Measurements from ENCODE around the gene PSMG4.

Gene PSMG4

DNA sequence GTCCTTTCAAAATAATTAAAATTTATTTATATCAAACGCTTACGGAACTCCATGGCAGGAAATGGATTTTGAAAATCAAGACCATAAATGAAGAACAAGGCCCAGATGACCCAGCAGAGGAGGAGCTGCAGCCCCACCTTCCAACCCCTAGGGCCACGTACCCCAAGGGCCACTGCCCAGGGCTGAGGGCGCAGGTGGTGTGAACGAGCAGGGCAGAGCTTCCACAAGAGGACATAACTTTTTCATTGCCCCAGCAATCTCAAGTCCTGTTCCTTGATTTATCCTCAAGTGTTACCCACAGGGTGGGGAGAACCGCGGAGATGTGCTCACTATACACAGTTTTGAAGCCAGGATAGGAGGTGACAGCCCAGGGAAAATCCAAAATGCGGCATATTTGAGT lies 42.8 kb downstream of the PSMG4 start:
- no peaks in the 10 kb centered on the region for H3K4me1 ChIP-seq (ENCODE audit: insufficient read depth, low read length)
- H3K9me3 ChIP-seq (ENCODE audit: control insufficient read depth, insufficient read depth, low read length): peaks cover 2% of the 10 kb centered on the region; the same call in 1 of the 2 replicates
- no peak overlapping the region for H3K9ac ChIP-seq (ENCODE audit: low read depth, low read length)
- no peaks in the 10 kb centered on the region; the same call in 1 of the 2 replicates for H3K36me3 ChIP-seq (ENCODE audit: insufficient read depth, low read length)

DNA sequence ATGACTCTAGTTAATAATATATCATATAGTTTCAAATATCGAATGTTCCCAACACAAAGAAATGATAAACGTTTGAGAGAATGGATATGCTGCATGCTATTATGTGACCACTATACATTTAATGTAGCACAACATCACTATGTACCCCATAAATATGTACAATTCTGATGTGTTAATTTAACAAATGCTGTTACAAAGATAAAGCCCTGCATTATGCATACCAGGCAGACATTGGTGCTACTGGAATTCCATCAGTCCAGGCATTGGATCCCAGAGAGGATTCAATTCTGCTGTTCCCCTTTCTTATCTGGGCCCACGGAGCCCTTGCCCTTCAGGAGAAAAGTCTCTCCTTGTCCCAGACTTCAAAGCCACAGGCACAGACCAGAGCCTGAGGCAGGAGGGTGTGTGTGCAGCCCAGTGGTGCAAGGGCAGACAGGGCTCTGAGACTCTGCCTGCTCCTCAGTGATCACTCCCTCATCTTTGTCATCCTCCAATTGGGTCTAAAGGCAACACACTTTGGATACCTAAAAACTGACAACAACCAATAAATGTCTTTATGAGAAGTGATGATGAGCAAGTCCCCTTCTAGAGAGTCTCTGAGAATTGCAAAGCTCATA lies 45.2 kb downstream of the PSMG4 start:
- Histone ChIP-seq H3K36me3 (ENCODE audit: insufficient read depth, low read length) (no peaks in the 10 kb centered on the region; the same call in 1 of the 2 replicates), H3K9me3 (ENCODE audit: control insufficient read depth, insufficient read depth, low read length) (peaks cover 2% of the 10 kb centered on the region; the same call in 1 of the 2 replicates), H3K9ac (ENCODE audit: low read depth, low read length) (no peak overlapping the region), H3K4me1 (ENCODE audit: insufficient read depth, low read length) (no peaks in the 10 kb centered on the region)

DNA sequence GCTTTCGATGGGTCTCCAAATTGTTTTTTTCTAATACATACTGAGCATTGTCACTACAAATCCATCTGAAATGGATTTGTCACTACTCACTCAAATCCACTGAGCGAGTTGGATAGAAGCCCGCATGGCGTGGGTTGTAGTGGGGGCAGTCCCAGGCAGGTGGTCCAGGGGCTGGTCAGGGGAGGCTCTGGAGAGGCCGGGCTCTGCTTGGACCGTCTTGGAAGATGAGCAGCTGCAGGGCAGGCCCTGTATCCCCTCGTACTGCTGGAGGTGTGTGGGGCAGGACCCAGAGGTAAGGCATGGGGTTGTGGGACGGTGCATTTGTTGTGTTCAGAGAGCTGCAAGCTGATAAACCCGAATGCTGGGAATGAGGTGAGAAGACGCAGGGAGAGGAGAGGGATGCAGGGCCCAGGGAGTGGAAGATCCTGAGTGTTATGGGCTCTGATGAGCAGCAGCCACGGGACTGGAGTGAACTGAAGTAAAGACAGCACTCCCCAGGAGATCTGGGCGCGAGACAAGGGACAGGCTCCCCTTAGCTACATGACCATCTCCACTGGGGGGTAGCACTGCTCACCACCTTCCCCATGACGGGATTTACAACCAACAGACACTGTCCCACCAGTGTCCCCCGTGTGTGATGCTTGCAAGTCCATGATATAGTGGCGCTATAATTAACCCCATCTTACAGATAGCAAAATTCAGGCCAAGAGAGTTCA lies 45.9 kb downstream of the PSMG4 start:
- no peaks in the 10 kb centered on the region; the same call in 1 of the 2 replicates for H3K36me3 ChIP-seq (ENCODE audit: insufficient read depth, low read length)
- H3K9me3 ChIP-seq (ENCODE audit: control insufficient read depth, insufficient read depth, low read length): peaks cover 2% of the 10 kb centered on the region; the same call in 1 of the 2 replicates
- no peak overlapping the region for H3K9ac ChIP-seq (ENCODE audit: low read depth, low read length)
- no peaks in the 10 kb centered on the region for H3K4me1 ChIP-seq (ENCODE audit: insufficient read depth, low read length)

DNA sequence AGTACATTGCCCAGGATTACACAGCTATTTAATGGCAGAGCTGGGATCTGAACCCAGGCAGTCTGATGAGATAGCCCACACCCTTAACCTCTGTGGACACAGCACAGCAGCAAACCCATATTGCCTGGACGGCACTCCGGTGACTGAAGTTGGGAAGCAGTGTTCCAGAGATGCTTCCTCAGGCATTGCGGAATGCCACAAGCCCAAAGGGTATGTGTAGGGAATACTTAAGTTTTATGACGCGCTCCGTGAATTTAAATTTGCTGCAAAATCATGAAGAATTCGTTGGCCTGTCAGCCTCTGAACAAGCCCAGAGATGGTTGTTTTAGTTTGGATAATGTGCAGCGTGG lies 46.4 kb downstream of the PSMG4 start:
- no peak overlapping the region for H3K9ac ChIP-seq (ENCODE audit: low read depth, low read length)
- H3K4me1 ChIP-seq (ENCODE audit: insufficient read depth, low read length): no peaks in the 10 kb centered on the region
- no peaks in the 10 kb centered on the region; the same call in 1 of the 2 replicates for H3K36me3 ChIP-seq (ENCODE audit: insufficient read depth, low read length)
- H3K9me3 ChIP-seq (ENCODE audit: control insufficient read depth, insufficient read depth, low read length): peaks cover 2% of the 10 kb centered on the region; the same call in 1 of the 2 replicates

DNA sequence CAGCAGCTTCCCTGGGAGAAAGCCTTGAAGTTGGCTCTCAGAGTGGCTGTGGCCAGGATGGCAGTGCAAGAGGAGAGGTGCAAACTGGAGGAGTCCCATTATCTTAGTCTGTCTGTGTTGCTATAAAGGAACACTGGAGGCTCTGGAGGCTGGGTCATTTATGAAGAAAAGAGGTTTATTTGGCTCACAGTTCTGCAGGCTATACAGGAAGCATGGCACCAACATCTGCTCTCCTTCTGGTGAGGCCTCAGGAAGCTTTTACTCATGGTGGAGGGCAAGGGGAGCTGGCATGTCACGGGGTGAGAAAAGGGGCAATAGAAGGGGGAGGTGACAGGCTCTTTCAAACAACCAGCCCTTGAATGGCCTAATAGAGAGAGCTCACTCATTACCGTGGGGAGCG lies 47.1 kb downstream of the PSMG4 start:
- Histone ChIP-seq H3K9ac (ENCODE audit: low read depth, low read length) (no peak overlapping the region), H3K9me3 (ENCODE audit: control insufficient read depth, insufficient read depth, low read length) (peaks cover 2% of the 10 kb centered on the region; the same call in 1 of the 2 replicates), H3K4me1 (ENCODE audit: insufficient read depth, low read length) (no peaks in the 10 kb centered on the region), H3K36me3 (ENCODE audit: insufficient read depth, low read length) (no peaks in the 10 kb centered on the region; the same call in 1 of the 2 replicates)

DNA sequence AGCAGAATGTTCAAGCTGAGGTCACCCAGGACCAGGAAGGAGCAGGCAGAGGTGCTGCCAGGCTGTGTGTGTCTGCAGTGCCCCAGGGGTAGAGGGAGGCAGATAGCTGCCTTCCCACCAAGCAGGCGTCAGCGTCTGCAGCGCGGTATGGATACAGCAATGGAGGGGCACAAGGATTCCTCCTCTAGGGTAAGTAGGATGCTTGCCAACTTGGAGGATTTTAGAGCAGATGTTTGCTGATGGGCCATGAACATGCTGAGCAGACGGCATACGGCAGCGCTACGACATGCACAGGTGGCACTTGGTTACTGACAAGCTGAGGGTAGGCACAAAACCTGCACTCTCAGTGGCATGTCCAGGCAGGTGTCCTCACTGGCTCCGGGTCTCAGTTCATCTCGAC lies 48.1 kb downstream of the PSMG4 start:
- H3K4me1 ChIP-seq (ENCODE audit: insufficient read depth, low read length): no peaks in the 10 kb centered on the region
- peaks cover 2% of the 10 kb centered on the region; the same call in 1 of the 2 replicates for H3K9me3 ChIP-seq (ENCODE audit: control insufficient read depth, insufficient read depth, low read length)
- no peak overlapping the region for H3K9ac ChIP-seq (ENCODE audit: low read depth, low read length)
- H3K36me3 ChIP-seq (ENCODE audit: insufficient read depth, low read length): no peaks in the 10 kb centered on the region; the same call in 1 of the 2 replicates

DNA sequence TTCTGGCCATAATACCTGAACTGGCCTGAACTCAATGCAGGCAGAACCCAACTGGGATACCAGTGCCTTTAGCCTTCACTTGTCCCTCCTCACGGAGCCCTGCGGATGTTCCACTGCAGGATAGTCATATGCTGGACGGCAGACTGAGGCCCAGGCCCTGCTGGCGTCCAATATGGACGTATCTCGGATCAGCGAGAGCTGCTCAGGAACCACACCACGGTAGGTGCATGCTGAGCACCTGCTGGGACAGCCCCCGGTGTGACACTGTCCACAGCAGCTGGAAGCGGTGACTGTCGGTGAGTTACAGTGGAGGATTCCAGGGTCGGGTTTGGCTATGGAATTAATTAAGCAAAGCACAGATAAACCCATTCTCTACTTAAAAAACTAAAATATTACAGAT lies 48.7 kb downstream of the PSMG4 start:
- Histone ChIP-seq H3K4me1 (ENCODE audit: insufficient read depth, low read length) (no peaks in the 10 kb centered on the region), H3K9me3 (ENCODE audit: control insufficient read depth, insufficient read depth, low read length) (peaks cover 2% of the 10 kb centered on the region; the same call in 1 of the 2 replicates), H3K9ac (ENCODE audit: low read depth, low read length) (no peak overlapping the region), H3K36me3 (ENCODE audit: insufficient read depth, low read length) (no peaks in the 10 kb centered on the region; the same call in 1 of the 2 replicates)

DNA sequence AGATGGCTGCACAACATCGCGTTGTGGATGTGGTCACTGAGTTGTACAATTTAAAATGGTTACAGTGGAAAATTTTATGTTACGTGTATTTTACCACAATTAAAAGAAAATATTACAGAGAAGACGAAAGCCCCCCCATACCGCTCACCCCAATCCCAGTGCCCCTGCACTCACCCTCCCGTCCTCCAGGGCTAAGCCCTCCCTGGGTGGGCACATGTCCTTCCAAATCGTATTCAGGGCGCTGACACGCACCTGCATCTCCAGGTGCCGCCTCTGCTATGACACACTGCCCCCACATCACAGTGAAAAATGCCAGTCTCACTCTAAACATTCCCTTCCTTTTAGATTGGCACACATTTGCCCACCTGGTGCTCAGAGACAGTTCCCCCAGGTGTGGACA lies 49.4 kb downstream of the PSMG4 start:
- H3K9ac ChIP-seq (ENCODE audit: low read depth, low read length): no peak overlapping the region
- H3K4me1 ChIP-seq (ENCODE audit: insufficient read depth, low read length): no peaks in the 10 kb centered on the region
- H3K36me3 ChIP-seq (ENCODE audit: insufficient read depth, low read length): no peaks in the 10 kb centered on the region; the same call in 1 of the 2 replicates
- H3K9me3 ChIP-seq (ENCODE audit: control insufficient read depth, insufficient read depth, low read length): peaks cover 2% of the 10 kb centered on the region; the same call in 1 of the 2 replicates

DNA sequence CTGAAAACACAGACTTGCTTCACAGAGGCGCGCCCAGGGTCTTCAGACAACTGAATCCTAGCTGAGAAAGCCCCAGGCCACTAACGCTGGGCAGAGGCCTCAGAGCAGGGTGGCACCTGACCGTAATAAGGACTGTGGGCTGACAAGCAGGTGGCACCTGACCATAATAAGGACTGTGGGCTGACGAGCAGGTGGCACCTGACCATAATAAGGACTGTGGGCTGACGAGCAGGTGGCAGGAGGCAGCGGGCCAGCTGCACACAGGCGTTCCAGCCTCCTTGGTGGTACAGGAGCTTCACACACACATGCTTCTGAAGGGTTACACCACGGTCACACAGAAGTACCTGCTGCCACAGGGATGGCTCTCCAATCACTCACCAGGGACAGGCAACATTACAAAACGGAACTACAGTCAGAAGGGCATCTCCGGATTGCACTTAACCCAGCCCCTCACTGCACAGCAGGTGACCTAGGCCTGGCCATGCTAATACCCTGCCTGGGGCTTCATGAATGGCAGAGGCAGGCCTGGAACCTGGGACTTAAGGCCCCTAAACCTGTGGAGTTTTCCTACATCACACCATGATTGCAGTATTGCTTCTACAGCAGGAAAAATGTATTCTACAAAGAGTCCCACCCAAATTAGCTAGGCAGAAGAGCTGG lies 50.8 kb downstream of the PSMG4 start:
- Histone ChIP-seq H3K9ac (ENCODE audit: low read depth, low read length) (no peak overlapping the region), H3K4me1 (ENCODE audit: insufficient read depth, low read length) (no peaks in the 10 kb centered on the region)

DNA sequence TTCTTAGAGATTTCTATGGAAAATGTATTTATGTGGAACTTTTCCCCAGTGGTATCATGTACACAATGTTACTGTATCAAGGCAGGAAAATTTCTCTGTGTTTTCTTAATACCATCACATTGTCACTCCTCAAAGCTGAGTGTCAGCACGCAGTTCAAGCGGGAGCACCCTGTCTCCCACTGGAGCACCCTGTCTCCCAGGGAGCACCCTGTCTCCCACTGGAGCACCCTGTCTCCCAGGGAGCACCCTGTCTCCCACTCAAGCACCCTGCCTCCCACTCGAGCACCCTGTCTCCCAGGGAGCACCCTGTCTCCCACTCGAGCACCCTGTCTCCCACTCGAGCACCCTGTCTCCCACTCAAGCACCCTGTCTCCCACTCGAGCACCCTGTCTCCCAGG lies 51.3 kb downstream of the PSMG4 start:
- Histone ChIP-seq H3K9me3 (ENCODE audit: control insufficient read depth, insufficient read depth, low read length) (peaks cover 2% of the 10 kb centered on the region; the same call in 1 of the 2 replicates), H3K4me1 (ENCODE audit: insufficient read depth, low read length) (no peaks in the 10 kb centered on the region), H3K36me3 (ENCODE audit: insufficient read depth, low read length) (no peaks in the 10 kb centered on the region; the same call in 1 of the 2 replicates)

More for the DNA sequence above, 50.8 kb downstream of the PSMG4 start:
- H3K9me3 ChIP-seq (ENCODE audit: control insufficient read depth, insufficient read depth, low read length): peaks cover 2% of the 10 kb centered on the region; the same call in 1 of the 2 replicates
- H3K36me3 ChIP-seq (ENCODE audit: insufficient read depth, low read length): no peaks in the 10 kb centered on the region; the same call in 1 of the 2 replicates

DNA sequence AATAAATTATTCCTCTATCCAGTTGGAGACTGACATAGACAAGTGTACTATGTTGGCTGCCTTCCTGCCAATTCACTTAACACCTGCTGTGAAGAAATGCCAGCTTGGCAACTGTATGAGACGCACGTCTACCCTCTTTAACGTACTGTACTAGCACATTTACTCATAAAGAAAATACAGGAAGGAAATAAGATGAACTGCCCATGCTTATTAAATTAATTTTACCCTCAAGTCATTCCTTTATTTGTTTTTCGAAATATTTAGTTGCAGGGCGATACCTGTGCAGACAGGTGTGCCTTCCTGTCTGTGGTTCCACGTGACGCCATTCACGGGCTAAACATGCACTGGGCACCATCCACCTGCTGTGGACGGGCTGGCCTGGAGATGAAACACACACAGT lies 52.0 kb downstream of the PSMG4 start:
- no peaks in the 10 kb centered on the region for H3K4me1 ChIP-seq (ENCODE audit: insufficient read depth, low read length)
- no peaks in the 10 kb centered on the region for H3K36me3 ChIP-seq (ENCODE audit: insufficient read depth, low read length)
- H3K9ac ChIP-seq (ENCODE audit: low read depth, low read length): no peak overlapping the region
- peaks cover 2% of the 10 kb centered on the region; the same call in 1 of the 2 replicates for H3K9me3 ChIP-seq (ENCODE audit: control insufficient read depth, insufficient read depth, low read length)

More for the DNA sequence above, 51.3 kb downstream of the PSMG4 start:
- H3K9ac ChIP-seq (ENCODE audit: low read depth, low read length): no peak overlapping the region

DNA sequence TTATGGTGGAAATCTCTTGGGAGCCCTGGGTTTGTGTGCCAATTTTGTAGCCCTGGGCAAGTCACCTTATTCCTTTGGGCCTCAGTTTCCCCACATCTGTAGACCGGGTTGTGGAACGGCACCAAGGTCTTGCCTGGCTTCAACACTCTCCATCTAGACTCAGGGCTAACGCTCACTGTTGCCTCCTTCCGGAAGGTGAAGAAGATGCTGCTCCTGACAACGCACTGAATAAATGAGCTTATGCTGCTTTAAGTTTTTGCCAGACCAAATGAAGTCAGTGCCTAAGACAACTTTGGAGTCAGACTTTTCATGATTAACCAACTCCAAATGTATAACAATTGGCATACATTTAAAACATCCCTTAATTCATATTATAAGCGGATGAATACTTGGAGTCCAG lies 53.1 kb downstream of the PSMG4 start:
- H3K9ac ChIP-seq (ENCODE audit: low read depth, low read length): no peak overlapping the region
- H3K36me3 ChIP-seq (ENCODE audit: insufficient read depth, low read length): no peaks in the 10 kb centered on the region
- H3K9me3 ChIP-seq (ENCODE audit: control insufficient read depth, insufficient read depth, low read length): no peaks in the 10 kb centered on the region
- H3K4me1 ChIP-seq (ENCODE audit: insufficient read depth, low read length): no peaks in the 10 kb centered on the region

DNA sequence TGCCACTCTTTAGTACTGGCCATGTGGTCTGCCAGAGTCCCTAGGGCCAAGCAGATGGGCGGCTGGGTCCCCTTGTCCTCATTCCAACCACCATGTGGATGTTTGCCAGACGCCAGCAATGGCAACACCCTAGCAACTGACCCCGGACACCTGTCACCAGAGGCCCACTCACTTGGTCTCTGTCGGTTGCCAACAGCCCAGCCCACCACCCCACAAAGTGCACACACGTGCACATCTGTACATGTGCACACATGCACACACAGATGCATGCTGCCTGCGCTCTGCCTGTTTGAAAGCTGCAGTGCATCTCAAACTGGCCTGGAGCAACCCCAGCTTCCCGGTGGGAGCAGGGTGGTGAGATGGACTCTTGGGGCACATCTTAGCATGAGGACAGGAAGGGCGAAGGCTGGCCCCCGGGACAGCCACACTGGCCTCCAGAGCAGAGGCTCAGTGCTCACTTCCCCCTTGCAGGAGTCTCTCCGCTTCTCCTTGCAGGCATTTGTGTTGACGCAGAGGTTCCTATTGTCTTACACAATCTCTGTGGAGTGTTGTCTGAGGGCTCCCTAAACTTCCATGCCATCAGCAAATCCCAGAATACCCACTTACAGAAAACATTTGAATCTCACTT lies 54.0 kb downstream of the PSMG4 start:
- Histone ChIP-seq H3K9me3 (ENCODE audit: control insufficient read depth, insufficient read depth, low read length) (no peaks in the 10 kb centered on the region), H3K36me3 (ENCODE audit: insufficient read depth, low read length) (no peaks in the 10 kb centered on the region), H3K4me1 (ENCODE audit: insufficient read depth, low read length) (no peaks in the 10 kb centered on the region), H3K9ac (ENCODE audit: low read depth, low read length) (no peak overlapping the region)

DNA sequence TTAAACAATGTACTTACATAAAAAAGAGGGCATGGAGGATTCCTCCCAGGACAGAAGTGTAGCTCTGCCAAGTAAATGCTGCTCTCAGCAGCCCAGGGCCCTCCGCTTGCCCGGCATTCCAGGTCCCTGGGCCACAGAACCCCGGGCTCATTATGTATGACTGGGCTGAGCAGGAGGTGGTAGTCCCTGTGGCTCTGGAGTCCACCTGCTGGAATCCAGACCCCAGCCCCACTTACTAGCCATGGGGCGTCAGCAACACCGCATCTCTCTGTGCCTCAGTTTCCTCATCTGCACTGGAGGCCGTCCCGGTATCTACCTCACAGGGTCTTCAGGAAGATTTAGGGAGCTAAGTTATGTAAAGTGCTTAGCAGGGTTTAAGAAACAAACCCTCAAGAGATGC lies 55.4 kb downstream of the PSMG4 start:
- Histone ChIP-seq H3K9ac (ENCODE audit: low read depth, low read length) (no peak overlapping the region), H3K9me3 (ENCODE audit: control insufficient read depth, insufficient read depth, low read length) (no peaks in the 10 kb centered on the region), H3K36me3 (ENCODE audit: insufficient read depth, low read length) (no peaks in the 10 kb centered on the region), H3K4me1 (ENCODE audit: insufficient read depth, low read length) (no peaks in the 10 kb centered on the region)
